Stimulated activated naive CD8-positive, alpha-beta T cell treated with anti-CD3 and anti-CD28 coated beads, Interleukin-15, Interleukin-2, amounts not matched to agents 100 U/mL and 50 U/mL, for 24 hours (primary cell): ENCODE measurements around the gene NLRP10.

Experiments used
- ATAC-seq: fragments of 150-1000 bp; cut with Tn5 transposase; one replicate; pipeline ENCODE4 v1.10.0; 2021
- DNase-seq: peaks from one replicate; pipeline ENCODE4 v3.0.0; 2021

NLRP10 gene

GRCh38 chr11:7973011-7973410, 7.8 kb upstream of the NLRP10 start:
- ATAC-seq = no peak
- DNase-seq = no peak

DNA sequence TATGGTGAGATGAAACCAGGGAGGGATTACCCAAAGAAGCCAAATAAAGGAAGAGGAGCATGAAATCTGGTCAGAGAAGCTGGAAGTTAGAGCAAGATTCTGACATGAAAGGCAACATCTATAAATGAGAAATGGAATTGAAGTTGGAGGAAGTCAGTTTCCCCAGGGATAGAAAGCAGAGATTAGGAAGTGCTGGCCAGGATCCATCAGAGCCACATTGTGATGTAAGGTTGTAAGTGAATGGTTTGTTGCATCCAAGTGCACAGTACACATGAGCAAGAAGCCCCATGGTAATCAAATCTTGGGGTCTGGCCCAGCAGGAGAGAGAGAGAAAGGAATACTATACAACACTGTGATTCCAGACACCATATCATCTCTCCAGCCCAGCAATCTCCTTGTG, 6.6 kb upstream of the NLRP10 start:
- ATAC-seq (no peak), DNase-seq (no peak)

DNA sequence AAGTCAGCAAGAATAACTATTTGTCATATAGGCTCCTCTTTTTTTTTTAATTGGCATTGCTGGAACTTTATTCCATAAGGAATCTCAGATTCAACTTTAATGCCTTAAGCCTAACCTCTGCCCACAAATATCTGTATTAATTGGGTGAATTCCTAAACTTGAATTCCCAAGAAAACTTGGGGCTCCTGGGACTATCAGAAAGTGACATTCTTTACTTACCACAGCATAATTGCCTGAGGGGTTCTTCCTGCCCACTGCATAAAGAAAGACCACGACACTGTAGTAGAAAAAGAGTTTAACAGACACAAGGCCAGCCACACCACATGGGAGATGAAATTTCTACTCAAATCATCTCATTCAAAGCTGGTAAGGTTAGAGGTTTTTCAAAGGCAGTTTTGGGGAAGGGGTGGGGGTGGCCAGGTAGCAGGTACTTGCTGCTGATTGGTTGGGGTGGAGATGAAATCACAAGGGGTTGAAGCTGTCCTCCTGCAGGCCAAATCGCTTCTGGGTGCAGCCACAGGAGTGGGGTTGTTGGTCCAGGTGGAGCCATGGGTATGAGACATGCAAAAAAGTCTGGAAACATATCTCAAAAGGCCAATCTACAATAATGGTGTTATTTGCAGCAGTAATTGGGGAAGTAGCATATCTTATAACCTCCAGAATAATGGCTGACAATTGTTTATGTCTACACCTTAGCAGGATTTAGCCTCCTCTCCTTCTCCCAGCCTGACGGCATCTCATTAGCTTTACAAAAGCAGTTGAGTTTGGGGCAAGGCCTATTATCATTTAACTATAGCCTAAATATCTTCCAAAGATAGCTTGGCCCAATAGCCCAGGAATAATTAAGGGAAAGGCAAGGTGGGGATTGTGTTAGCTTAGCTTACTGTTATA, 4.8 kb upstream of the NLRP10 start:
- ATAC-seq = no peak
- DNase-seq = no peak

DNA sequence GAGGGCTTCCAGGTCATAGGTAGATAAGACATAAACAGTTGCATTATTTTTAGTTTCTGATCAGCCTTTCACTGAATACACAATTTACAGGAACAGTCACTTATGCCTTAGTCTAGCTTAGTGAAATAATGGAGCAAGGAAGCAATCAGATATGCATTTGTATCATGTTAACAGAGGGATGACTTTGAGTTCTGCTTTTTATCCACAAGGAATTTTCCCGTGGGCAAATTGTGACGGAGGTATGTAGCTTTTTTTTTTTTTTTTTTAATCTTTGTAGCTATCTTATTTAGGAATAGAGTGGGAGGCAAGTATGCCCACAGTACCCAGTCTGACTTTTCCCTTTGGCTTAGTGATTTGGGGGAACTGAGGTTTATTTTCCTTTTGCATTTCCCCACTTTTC, 3.4 kb upstream of the NLRP10 start:
- DNase-seq (no peak), ATAC-seq (no peak)

DNA sequence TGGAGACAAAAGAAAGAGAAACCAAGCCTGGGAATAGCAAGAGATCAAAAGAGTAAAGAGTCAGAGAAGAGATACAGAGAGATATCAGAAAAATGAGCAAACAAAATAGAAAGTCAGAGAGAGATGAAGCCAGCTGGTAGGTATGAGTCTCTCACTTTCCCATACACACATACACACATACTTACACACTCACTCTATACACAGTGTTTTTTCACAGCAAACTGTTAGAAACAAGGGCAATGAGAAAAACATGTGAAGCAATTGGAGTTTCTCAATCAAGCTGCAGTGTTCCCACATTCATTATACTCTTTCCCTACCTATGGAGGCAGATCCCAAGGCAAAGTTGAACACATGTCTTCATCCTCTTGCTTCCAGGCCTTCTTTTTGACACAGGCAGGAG, 2.6 kb upstream of the NLRP10 start:
- ATAC-seq (no peak), DNase-seq (no peak)

GRCh38 chr11:7967097-7967496, 1.9 kb upstream of the NLRP10 start:
- no peak for DNase-seq
- no peak for ATAC-seq

GRCh38 chr11:7964873-7965272, 374 bp downstream of the NLRP10 start:
- DNase-seq (no peak), ATAC-seq (no peak)

GRCh38 chr11:7964261-7964660, 986 bp downstream of the NLRP10 start:
- DNase-seq (no peak), ATAC-seq (no peak)

DNA sequence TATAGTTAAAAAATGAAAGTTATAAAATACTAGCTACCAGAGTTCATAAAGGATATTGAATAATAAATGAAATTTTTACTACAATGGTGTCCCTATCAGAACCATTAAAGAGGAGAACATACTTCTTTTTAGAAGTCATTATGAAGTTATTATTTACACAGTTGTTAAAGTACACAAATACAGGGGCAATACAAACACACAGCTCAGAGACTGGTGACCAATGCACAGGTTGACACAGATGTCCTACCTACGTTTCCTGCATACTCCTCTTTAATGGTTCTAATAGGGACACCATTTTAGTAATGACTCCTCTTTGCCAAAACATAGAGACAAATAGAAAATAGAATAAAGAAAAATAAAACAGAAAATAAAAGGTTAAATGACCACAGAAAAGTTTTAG, 10.1 kb downstream of the NLRP10 start:
- ATAC-seq (no peak), DNase-seq (no peak)

- no peak for ATAC-seq
- DNase-seq = no peak
Measured at GRCh38 chr11:7949934-7950333, 15.3 kb downstream of the NLRP10 start.

DNA sequence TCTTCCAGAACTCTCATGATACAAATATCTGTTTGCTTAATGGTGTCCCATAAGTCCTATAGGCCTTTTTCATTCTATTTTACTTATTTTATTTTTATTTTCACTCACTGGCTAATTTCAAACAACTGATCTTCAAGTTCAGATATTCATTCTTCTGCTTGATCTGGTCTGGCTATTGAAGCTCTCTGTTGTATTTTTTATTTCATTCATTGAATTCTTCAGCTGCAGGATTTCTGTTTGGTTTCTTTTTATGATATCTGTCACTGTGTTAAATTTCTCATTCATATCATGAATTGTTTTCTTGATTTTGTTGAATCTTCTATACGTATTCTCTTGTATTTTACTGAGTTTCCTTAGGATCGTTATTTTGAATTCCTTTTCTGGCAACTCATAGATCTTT, 21.1 kb downstream of the NLRP10 start:
- no peak for ATAC-seq
- no peak for DNase-seq

GRCh38 chr11:7941608-7942007, 23.6 kb downstream of the NLRP10 start, which contains the start of gene OR10A3:
TSS of gene OR10A3 (minus strand) at chr11:7941708. CDS start at chr11:7939520, 2,188 bp downstream.
- ATAC-seq = no peak

DNA sequence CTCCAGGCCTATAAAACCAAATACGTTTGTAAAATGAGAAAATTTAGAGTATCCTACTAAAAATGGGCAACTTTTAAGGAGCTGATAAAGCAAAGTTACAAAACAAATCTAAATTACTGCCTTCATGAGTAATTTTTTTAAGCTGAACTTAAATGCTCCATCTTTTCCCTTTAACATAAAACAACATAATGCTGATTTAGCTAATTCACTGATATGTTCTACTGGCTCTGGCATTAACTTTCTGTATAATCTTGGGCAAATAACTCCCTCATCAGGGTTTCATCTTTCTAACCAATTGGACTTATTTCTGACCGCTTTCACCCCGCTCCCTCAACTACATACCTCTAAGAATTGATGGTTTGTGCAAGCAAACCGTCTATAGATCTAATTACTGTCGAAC, 24.1 kb downstream of the NLRP10 start:
- DNase-seq (no peak), ATAC-seq (no peak)

More at GRCh38 chr11:7941608-7942007, 23.6 kb downstream of the NLRP10 start, which contains the start of gene OR10A3:
- no peak for DNase-seq

- ATAC-seq = no peak
- DNase-seq = no peak
Measured at GRCh38 chr11:7936615-7937014, 28.6 kb downstream of the NLRP10 start.

GRCh38 chr11:7931168-7931567, 34.1 kb downstream of the NLRP10 start, which contains the start of gene OR10A6:
TSS of gene OR10A6 (minus strand) at chr11:7931268. CDS start at chr11:7928662, 2,606 bp downstream.
- no peak for DNase-seq
- no peak for ATAC-seq

- DNase-seq = no peak
- no peak for ATAC-seq
Measured at GRCh38 chr11:7927635-7928034, 37.6 kb downstream of the NLRP10 start.

DNA sequence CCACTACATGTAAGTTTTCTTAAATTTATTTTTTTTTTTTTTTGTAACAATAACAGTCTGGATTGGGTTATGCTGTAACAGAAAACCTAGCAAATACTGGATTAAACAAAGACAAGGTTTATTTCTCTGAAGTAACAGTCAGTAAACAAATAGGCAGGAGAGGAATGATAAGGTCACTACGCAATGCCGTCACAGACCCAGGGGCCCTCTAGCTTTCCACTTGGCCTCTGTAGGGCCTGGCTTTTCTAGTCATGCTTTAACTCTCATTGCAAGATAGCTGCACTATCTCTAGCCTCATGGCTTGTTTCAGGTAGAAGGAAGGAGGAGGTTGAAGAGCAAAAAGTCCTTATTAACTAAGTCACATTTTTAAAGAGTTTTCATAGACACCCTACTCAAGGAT, 40.7 kb downstream of the NLRP10 start:
- ATAC-seq (no peak), DNase-seq (no peak)

- DNase-seq = no peak
- no peak for ATAC-seq
Measured at GRCh38 chr11:7918141-7918540, 47.1 kb downstream of the NLRP10 start.
